Activated naive CD8-positive, alpha-beta T cell (primary cell): ENCODE measurements around the gene CST4.
"Not testable (repeated sequence)": the region's sequence is repeated elsewhere in the genome, so short reads cannot be mapped to it uniquely, and the experiment has no call there.

ENCODE experiments used
- H3K27ac Mint-ChIP-seq: one replicate; pipeline ENCODE4 v1.8.0; 2021; ENCODE audit warnings: mixed read lengths
- H3K27me3 Mint-ChIP-seq: one replicate; pipeline ENCODE4 v1.8.0; 2021; ENCODE audit warnings: mixed read lengths
- H3K36me3 Mint-ChIP-seq: one replicate; pipeline ENCODE4 v1.8.0; 2021; ENCODE audit warnings: mixed read lengths
- H3K4me1 Mint-ChIP-seq: one replicate; pipeline ENCODE4 v1.8.0; 2021; ENCODE audit warnings: low read depth, mixed read lengths
- H3K4me3 Mint-ChIP-seq: one replicate; pipeline ENCODE4 v1.8.0; 2021; ENCODE audit warnings: mild to moderate bottlenecking, mixed read lengths
- H3K9me3 Mint-ChIP-seq: one replicate; pipeline ENCODE4 v1.8.0; 2021; ENCODE audit warnings: low read depth, mixed read lengths

Gene CST4

GRCh38 chr20:23659989-23660837, 28.6 kb downstream of the CST4 start:
- H3K9me3 Mint-ChIP-seq = no peaks in the 10 kb centered on the region
- no peaks in the 10 kb centered on the region for H3K27me3 Mint-ChIP-seq
- no peak overlapping the region for H3K27ac Mint-ChIP-seq
- no peak overlapping the region for H3K4me3 Mint-ChIP-seq
- no peaks in the 10 kb centered on the region for H3K4me1 Mint-ChIP-seq
- no peaks in the 10 kb centered on the region for H3K36me3 Mint-ChIP-seq

GRCh38 chr20:23659610-23659988, 29.2 kb downstream of the CST4 start:
- H3K4me3 Mint-ChIP-seq, H3K9me3 Mint-ChIP-seq, H3K27me3 Mint-ChIP-seq, H3K4me1 Mint-ChIP-seq, H3K27ac Mint-ChIP-seq, H3K36me3 Mint-ChIP-seq: not testable (repeated sequence)

- Mint-ChIP-seq H3K9me3 (no peaks in the 10 kb centered on the region), H3K4me1 (no peaks in the 10 kb centered on the region), H3K36me3 (no peaks in the 10 kb centered on the region), H3K27me3 (peaks cover 2% of the 10 kb centered on the region), H3K27ac (no peak overlapping the region), H3K4me3 (no peak overlapping the region)
Measured at GRCh38 chr20:23658989-23659609, 29.7 kb downstream of the CST4 start.

GRCh38 chr20:23658336-23658735, 30.5 kb downstream of the CST4 start:
- H3K27ac Mint-ChIP-seq = no peak overlapping the region
- H3K9me3 Mint-ChIP-seq = no peaks in the 10 kb centered on the region
- no peaks in the 10 kb centered on the region for H3K36me3 Mint-ChIP-seq
- H3K4me3 Mint-ChIP-seq = no peak overlapping the region
- H3K27me3 Mint-ChIP-seq = peaks cover 2% of the 10 kb centered on the region
- H3K4me1 Mint-ChIP-seq = no peaks in the 10 kb centered on the region

GRCh38 chr20:23657202-23657601, 31.6 kb downstream of the CST4 start:
- Mint-ChIP-seq H3K27ac (no peak overlapping the region), H3K27me3 (peaks cover 2% of the 10 kb centered on the region), H3K9me3 (no peaks in the 10 kb centered on the region), H3K4me1 (no peaks in the 10 kb centered on the region), H3K36me3 (no peaks in the 10 kb centered on the region), H3K4me3 (no peak overlapping the region)

- Mint-ChIP-seq H3K4me3 (no peak overlapping the region), H3K27ac (no peak overlapping the region), H3K4me1 (no peaks in the 10 kb centered on the region), H3K27me3 (peaks cover 2% of the 10 kb centered on the region), H3K9me3 (no peaks in the 10 kb centered on the region), H3K36me3 (no peaks in the 10 kb centered on the region)
Measured at GRCh38 chr20:23656372-23656771, 32.5 kb downstream of the CST4 start.

- Mint-ChIP-seq H3K27ac (no peak overlapping the region), H3K4me3 (no peak overlapping the region), H3K36me3 (no peaks in the 10 kb centered on the region), H3K4me1 (no peaks in the 10 kb centered on the region), H3K9me3 (no peaks in the 10 kb centered on the region), H3K27me3 (peaks cover 2% of the 10 kb centered on the region)
Measured at GRCh38 chr20:23655491-23656211, 33.2 kb downstream of the CST4 start.

- no peaks in the 10 kb centered on the region for H3K9me3 Mint-ChIP-seq
- peaks cover 2% of the 10 kb centered on the region for H3K27me3 Mint-ChIP-seq
- no peaks in the 10 kb centered on the region for H3K4me1 Mint-ChIP-seq
- H3K36me3 Mint-ChIP-seq = no peaks in the 10 kb centered on the region
- no peak overlapping the region for H3K4me3 Mint-ChIP-seq
- H3K27ac Mint-ChIP-seq = no peak overlapping the region
Measured at GRCh38 chr20:23654717-23655116, 34.1 kb downstream of the CST4 start.

GRCh38 chr20:23654000-23654399, 34.8 kb downstream of the CST4 start:
- H3K36me3 Mint-ChIP-seq = no peaks in the 10 kb centered on the region
- no peaks in the 10 kb centered on the region for H3K4me1 Mint-ChIP-seq
- no peak overlapping the region for H3K27ac Mint-ChIP-seq
- H3K9me3 Mint-ChIP-seq = no peaks in the 10 kb centered on the region
- no peak overlapping the region for H3K4me3 Mint-ChIP-seq
- H3K27me3 Mint-ChIP-seq = peaks cover 2% of the 10 kb centered on the region

GRCh38 chr20:23653400-23653938, 35.4 kb downstream of the CST4 start:
- no peaks in the 10 kb centered on the region for H3K9me3 Mint-ChIP-seq
- H3K27me3 Mint-ChIP-seq = peaks cover 2% of the 10 kb centered on the region
- H3K27ac Mint-ChIP-seq = no peak overlapping the region
- H3K4me1 Mint-ChIP-seq = no peaks in the 10 kb centered on the region
- no peaks in the 10 kb centered on the region for H3K36me3 Mint-ChIP-seq
- H3K4me3 Mint-ChIP-seq = no peak overlapping the region

- H3K27me3 Mint-ChIP-seq = peaks cover 2% of the 10 kb centered on the region
- no peaks in the 10 kb centered on the region for H3K9me3 Mint-ChIP-seq
- H3K4me3 Mint-ChIP-seq = no peak overlapping the region
- H3K36me3 Mint-ChIP-seq = no peaks in the 10 kb centered on the region
- no peak overlapping the region for H3K27ac Mint-ChIP-seq
- H3K4me1 Mint-ChIP-seq = no peaks in the 10 kb centered on the region
Measured at GRCh38 chr20:23652926-23653325, 35.9 kb downstream of the CST4 start.

- peaks cover 2% of the 10 kb centered on the region for H3K27me3 Mint-ChIP-seq
- no peaks in the 10 kb centered on the region for H3K9me3 Mint-ChIP-seq
- H3K4me1 Mint-ChIP-seq = no peaks in the 10 kb centered on the region
- H3K36me3 Mint-ChIP-seq = no peaks in the 10 kb centered on the region
- no peak overlapping the region for H3K4me3 Mint-ChIP-seq
- no peak overlapping the region for H3K27ac Mint-ChIP-seq
Measured at GRCh38 chr20:23652371-23652770, 36.5 kb downstream of the CST4 start.

- no peak overlapping the region for H3K4me3 Mint-ChIP-seq
- no peak overlapping the region for H3K27ac Mint-ChIP-seq
- no peaks in the 10 kb centered on the region for H3K4me1 Mint-ChIP-seq
Measured at GRCh38 chr20:23651117-23651516, 37.7 kb downstream of the CST4 start.

GRCh38 chr20:23649830-23650417, 38.9 kb downstream of the CST4 start:
- Mint-ChIP-seq H3K36me3 (no peaks in the 10 kb centered on the region), H3K27me3 (peaks cover under 1% of the 10 kb centered on the region), H3K4me3 (no peak overlapping the region), H3K9me3 (no peaks in the 10 kb centered on the region), H3K27ac (no peak overlapping the region), H3K4me1 (no peaks in the 10 kb centered on the region)

More at GRCh38 chr20:23651117-23651516, 37.7 kb downstream of the CST4 start:
- Mint-ChIP-seq H3K36me3 (no peaks in the 10 kb centered on the region), H3K27me3 (peaks cover 2% of the 10 kb centered on the region), H3K9me3 (no peaks in the 10 kb centered on the region)

- no peaks in the 10 kb centered on the region for H3K9me3 Mint-ChIP-seq
- H3K27me3 Mint-ChIP-seq = no peaks in the 10 kb centered on the region
- no peak overlapping the region for H3K4me3 Mint-ChIP-seq
- H3K36me3 Mint-ChIP-seq = no peaks in the 10 kb centered on the region
- H3K27ac Mint-ChIP-seq = no peak overlapping the region
- H3K4me1 Mint-ChIP-seq = no peaks in the 10 kb centered on the region
Measured at GRCh38 chr20:23649242-23649641, 39.6 kb downstream of the CST4 start.
